Neural progenitor cell (in vitro differentiated cells): ENCODE data around the gene MAB21L4. TPM values are rescaled to one million over a fixed set of nuclear protein-coding genes. Genes with fewer than 3 reads are reported as not detected.

Experiments
- DNase-seq: peaks from one replicate; pipeline ENCODE4 v3.0.0-alpha.2; 2016; ENCODE audit warnings: low spot score
- H2AFZ ChIP-seq: fragments of 200-600 bp; sonication (generic); replicated peaks from 2 replicates; pipeline ENCODE4 v1.6.1; 2016; ENCODE audit warnings: antibody characterized with exemption
- H3F3A ChIP-seq: fragments of 200-600 bp; sonication (generic); 2 replicates; pipeline ENCODE4 v1.6.1; 2016; ENCODE audit warnings: antibody characterized with exemption, low read depth
- H3K27ac ChIP-seq: fragments of 200-600 bp; sonication (generic); 2 replicates; pipeline ENCODE4 v1.5.1; 2016; ENCODE audit warnings: mild to moderate bottlenecking
- H3K27me3 ChIP-seq: fragments of 200-600 bp; sonication (generic); 2 replicates; pipeline ENCODE4 v1.6.1; 2016; ENCODE audit warnings: mild to moderate bottlenecking, moderate library complexity
- H3K36me3 ChIP-seq: fragments of 200-600 bp; sonication (generic); 2 replicates; pipeline ENCODE4 v1.5.1; 2016
- H3K4me1 ChIP-seq: fragments of 200-600 bp; sonication (generic); 2 replicates; pipeline ENCODE4 v1.6.1; 2016; ENCODE audit warnings: mixed run types
- H3K4me2 ChIP-seq: fragments of 200-600 bp; sonication (generic); 2 replicates; pipeline ENCODE4 v1.6.1; 2016
- H3K4me3 ChIP-seq: fragments of 200-600 bp; sonication (generic); 2 replicates; pipeline ENCODE4 v1.5.1; 2016
- H3K79me2 ChIP-seq: fragments of 200-600 bp; sonication (generic); 2 replicates; pipeline ENCODE4 v1.6.1; 2016; ENCODE audit warnings: low read depth
- H3K9ac ChIP-seq: fragments of 200-600 bp; sonication (generic); 2 replicates; pipeline ENCODE4 v1.6.1; 2016
- H3K9me3 ChIP-seq: fragments of 200-600 bp; sonication (generic); 2 replicates; pipeline ENCODE4 v1.5.1; 2016; ENCODE audit warnings: low read depth
- H4K20me1 ChIP-seq: fragments of 200-600 bp; sonication (generic); 2 replicates; pipeline ENCODE4 v1.6.1; 2016; ENCODE audit warnings: low read depth
- H3K27ac Mint-ChIP-seq: 3 replicates; pipeline ENCODE4 v1.8.0; 2021; ENCODE audit warnings: mixed read lengths
- H3K27me3 Mint-ChIP-seq: 2 replicates; pipeline ENCODE4 v1.8.0; 2022; ENCODE audit warnings: low read depth, mild to moderate bottlenecking, inconsistent platforms, moderate library complexity, mixed read lengths; ENCODE audit not compliant: insufficient read depth
- H3K36me3 Mint-ChIP-seq: 3 replicates; pipeline ENCODE4 v1.8.0; 2021; ENCODE audit warnings: mixed read lengths
- H3K4me1 Mint-ChIP-seq: 3 replicates; pipeline ENCODE4 v1.8.0; 2021; ENCODE audit warnings: mixed read lengths
- H3K4me3 Mint-ChIP-seq: 3 replicates; pipeline ENCODE4 v1.8.0; 2021; ENCODE audit warnings: mild to moderate bottlenecking, moderate library complexity, mixed read lengths
- H3K9me3 Mint-ChIP-seq: 3 replicates; pipeline ENCODE4 v1.8.0; 2020; ENCODE audit warnings: mixed read lengths
- CTCF ChIP-seq: fragments of 200-600 bp; sonication (generic); IDR thresholded peaks from 2 replicates; pipeline ENCODE4 v1.5.1; 2017; ENCODE audit warnings: antibody characterized with exemption, mild to moderate bottlenecking
- EZH2 ChIP-seq: fragments of 200-600 bp; sonication (generic); IDR thresholded peaks from 2 replicates; pipeline ENCODE4 v1.6.1; 2017; ENCODE audit warnings: antibody characterized with exemption, mild to moderate bottlenecking, moderate library complexity
- EZH2phosphoT487 ChIP-seq: fragments of 200-600 bp; sonication (generic); IDR thresholded peaks from 2 replicates; pipeline ENCODE4 v1.6.1; 2017; ENCODE audit warnings: antibody characterized with exemption
- total RNA-seq: library from RNA; depleted of rRNA; stranded (reverse); fragments of >200 nt; gene quantifications from 2 replicates; pipeline ENCODE4 v1.2.3, GENCODE V29; 2015; ENCODE audit warnings: low replicate concordance

Gene MAB21L4
- total RNA-seq, 1 donor from 2014 or later = not detected

GRCh38 chr2:240889601-240890560, 6.1 kb downstream of the MAB21L4 start:
- H3K27ac ChIP-seq = no peak overlapping the region
- H4K20me1 ChIP-seq = no peaks in the 10 kb centered on the region
- peaks cover 2% of the 10 kb centered on the region for H3K27me3 Mint-ChIP-seq
- no peaks in the 10 kb centered on the region for H3K9me3 ChIP-seq
- no peaks in the 10 kb centered on the region for H3K27me3 ChIP-seq
- no peaks in the 10 kb centered on the region for H3K9me3 Mint-ChIP-seq
- H3K4me3 Mint-ChIP-seq = no peak overlapping the region
- TF ChIP-seq EZH2phosphoT487 = no peak
- no peak for TF ChIP-seq CTCF
- no peak for TF ChIP-seq EZH2
- no peak overlapping the region for H3K4me2 ChIP-seq
- no peak overlapping the region for H3K9ac ChIP-seq
- no peaks in the 10 kb centered on the region for H3F3A ChIP-seq
- H2AFZ ChIP-seq = no peak overlapping the region
- H3K27ac Mint-ChIP-seq = no peak overlapping the region
- H3K79me2 ChIP-seq = no peaks in the 10 kb centered on the region
- peaks cover 4% of the 10 kb centered on the region for H3K4me1 Mint-ChIP-seq
- H3K4me1 ChIP-seq = no peaks in the 10 kb centered on the region
- no peak for DNase-seq
- H3K36me3 Mint-ChIP-seq = no peaks in the 10 kb centered on the region
- H3K36me3 ChIP-seq = no peaks in the 10 kb centered on the region
- H3K4me3 ChIP-seq = no peak overlapping the region

- Histone ChIP-seq H3K9me3 (no peaks in the 10 kb centered on the region), H3K36me3 (no peaks in the 10 kb centered on the region), H3K4me1 (no peaks in the 10 kb centered on the region), H3K79me2 (no peaks in the 10 kb centered on the region), H3K9ac (no peak overlapping the region), H4K20me1 (no peaks in the 10 kb centered on the region), H2AFZ (no peak overlapping the region), H3K4me3 (no peak overlapping the region), H3K4me2 (no peak overlapping the region), H3K27me3 (no peaks in the 10 kb centered on the region), H3F3A (no peaks in the 10 kb centered on the region), H3K27ac (no peak overlapping the region)
- Mint-ChIP-seq H3K4me1 (peaks cover 4% of the 10 kb centered on the region), H3K9me3 (no peaks in the 10 kb centered on the region), H3K27me3 (peaks cover 4% of the 10 kb centered on the region), H3K36me3 (no peaks in the 10 kb centered on the region), H3K4me3 (no peak overlapping the region), H3K27ac (no peak overlapping the region)
- TF ChIP-seq EZH2 = no peak
- TF ChIP-seq CTCF = no peak
- no peak for TF ChIP-seq EZH2phosphoT487
- no peak for DNase-seq
These were observed 6.9 kb downstream of the MAB21L4 start for GRCh38 chr2:240888890-240889573.

- H3K36me3 Mint-ChIP-seq = no peaks in the 10 kb centered on the region
- Histone ChIP-seq H3K27ac (no peak overlapping the region), H3K36me3 (no peaks in the 10 kb centered on the region), H3K27me3 (no peaks in the 10 kb centered on the region), H3K9me3 (no peaks in the 10 kb centered on the region), H3K4me1 (no peaks in the 10 kb centered on the region), H3F3A (no peaks in the 10 kb centered on the region), H3K79me2 (no peaks in the 10 kb centered on the region), H2AFZ (no peak overlapping the region), H3K9ac (no peak overlapping the region), H3K4me2 (no peak overlapping the region), H3K4me3 (no peak overlapping the region), H4K20me1 (no peaks in the 10 kb centered on the region)
- H3K27ac Mint-ChIP-seq = no peak overlapping the region
- DNase-seq = no peak
- H3K4me1 Mint-ChIP-seq = no peaks in the 10 kb centered on the region
- no peaks in the 10 kb centered on the region for H3K9me3 Mint-ChIP-seq
- H3K4me3 Mint-ChIP-seq = no peak overlapping the region
- TF ChIP-seq CTCF (no peak), EZH2 (no peak), EZH2phosphoT487 (no peak)
- peaks cover 5% of the 10 kb centered on the region for H3K27me3 Mint-ChIP-seq
These were observed 7.6 kb downstream of the MAB21L4 start for GRCh38 chr2:240888130-240888889.
